GM12878 (cell line): ENCODE results near the gene CDKN2B-AS1. TPM values are rescaled to one million over a fixed set of nuclear protein-coding genes. Genes with fewer than 3 reads are reported as not detected.

Experiments used
- ATAC-seq: fragments of 200-7000 bp; cut with Tn5 transposase; 3 replicates; pipeline ENCODE4 v1.9.1; 2020; ENCODE audit warnings: mild to moderate bottlenecking, moderate library complexity
- BruUV-seq: library from RNA; stranded (reverse); fragments of 400-500 nt; replicated peaks from 2 replicates; lab custom pipeline; 2021; lab: Mats Ljungman, UMichigan
- CTCF ChIA-PET: fragments of 300-600 bp; sonication (Branson Sonifier 250); formaldehyde crosslinking; extraction: SDS; loops from one replicate; lab custom pipeline; 2021; ENCODE audit warnings: inconsistent platforms; lab: Yijun Ruan, JAX
- POLR2A ChIA-PET: fragments of 350-600 bp; formaldehyde crosslinking; extraction: SDS; loops from one replicate; lab custom pipeline; 2021; ENCODE audit warnings: inconsistent platforms; lab: Charles Lee
- RAD21 ChIA-PET: fragments of 300-600 bp; sonication (Branson Sonifier 250); formaldehyde crosslinking; loops from one replicate; lab custom pipeline; 2023; ENCODE audit warnings: antibody characterized with exemption; ENCODE audit not compliant: unreplicated experiment; lab: Charles Lee
- SMC1A ChIA-PET: fragments of 300-600 bp; sonication (Branson Sonifier 250); formaldehyde crosslinking; loops from one replicate; lab custom pipeline; 2023; ENCODE audit not compliant: unreplicated experiment, uncharacterized antibody; lab: Charles Lee
- DNase-seq: peaks from one replicate; pipeline ENCODE4 v3.0.0-alpha.2; 2011; ENCODE audit warnings: low read depth, low spot score
- FAIRE-seq: peaks from 3 replicates; lab custom pipeline; 2011; peaks lifted over from hg19 to GRCh38; lab: Jason Lieb, UNC
- H2AFZ ChIP-seq: 2 replicates; pipeline ENCODE4 v1.6.0; 2011; ENCODE audit warnings: low read depth, low read length, control low read depth; ENCODE audit not compliant: control insufficient read depth
- H3K27ac ChIP-seq: 2 replicates; pipeline ENCODE4 v1.5.1; 2011; ENCODE audit warnings: control low read depth; ENCODE audit not compliant: control insufficient read depth, insufficient read depth
- H3K27me3 ChIP-seq, 2 experiments: replicated peaks in 1 of 2; 2 replicates each; pipeline versions ENCODE4 v1.6.0 to v1.6.1; 2011; ENCODE audit warnings: low read length in 1 of 2; ENCODE audit not compliant: control insufficient read depth in 2 of 2, insufficient read depth in 2 of 2
- H3K36me3 ChIP-seq, 2 experiments: 2 replicates each; pipeline ENCODE4 v1.5.1; 2011; ENCODE audit warnings: low read length in 1 of 2; ENCODE audit not compliant: control insufficient read depth in 2 of 2, insufficient read depth in 2 of 2
- H3K4me1 ChIP-seq: 2 replicates; pipeline ENCODE4 v1.6.1; 2011; ENCODE audit warnings: mild to moderate bottlenecking, low read length, moderate library complexity, mixed read lengths; ENCODE audit not compliant: control insufficient read depth, insufficient read depth
- H3K4me2 ChIP-seq: 2 replicates; pipeline ENCODE4 v1.6.0; 2011; ENCODE audit warnings: control low read depth; ENCODE audit not compliant: control insufficient read depth, insufficient read depth
- H3K4me3 ChIP-seq: fragments of 200-600 bp; sonication (generic); 2 replicates; pipeline ENCODE4 v1.5.1; 2016
- H3K79me2 ChIP-seq: 2 replicates; pipeline ENCODE4 v1.6.0; 2011; ENCODE audit warnings: low read length; ENCODE audit not compliant: control insufficient read depth, insufficient read depth
- H3K9ac ChIP-seq: 2 replicates; pipeline ENCODE4 v1.8.0; 2011; ENCODE audit warnings: low read length, control low read depth, mixed read lengths; ENCODE audit not compliant: control insufficient read depth, insufficient read depth
- H3K9me3 ChIP-seq: replicated peaks from 3 replicates; pipeline ENCODE4 v1.5.1; 2011; ENCODE audit warnings: mild to moderate bottlenecking, low read length; ENCODE audit not compliant: control insufficient read depth, insufficient read depth
- H4K20me1 ChIP-seq: 2 replicates; pipeline ENCODE4 v1.6.0; 2011; ENCODE audit not compliant: control insufficient read depth, insufficient read depth
- ATF7 ChIP-seq: fragments of 450-650 bp; IDR thresholded peaks from 2 replicates; pipeline ENCODE4 v1.6.1; 2016; ENCODE audit warnings: low read depth, mild to moderate bottlenecking
- CEBPB ChIP-seq, 2 experiments: fragments of 150-350 bp in 1 of 2; IDR thresholded peaks; 2 replicates each; pipeline ENCODE4 v1.6.1; 2012 to 2014; ENCODE audit warnings: low read depth in 2 of 2, low read length in 2 of 2, borderline replicate concordance in 1 of 2, inconsistent platforms in 1 of 2
- EGR1 ChIP-seq, 2 experiments: IDR thresholded peaks; 1 replicate in 1 of 2; 2 replicates in 1 of 2; pipeline ENCODE4 v1.6.1; 2011 to 2012; ENCODE audit warnings: low read depth in 2 of 2, low read length in 2 of 2, borderline replicate concordance in 1 of 2, mild to moderate bottlenecking in 1 of 2, moderate library complexity in 1 of 2
- KLF5 ChIP-seq: fragments of 450-650 bp; IDR thresholded peaks from 2 replicates; pipeline ENCODE4 v1.6.1; 2014; ENCODE audit warnings: mild to moderate bottlenecking; ENCODE audit not compliant: partially characterized antibody
- NFXL1 ChIP-seq: fragments of 450-650 bp; IDR thresholded peaks from 2 replicates; pipeline ENCODE4 v1.6.1; 2017; ENCODE audit warnings: antibody characterized with exemption, mild to moderate bottlenecking, borderline replicate concordance
- NR2C1 ChIP-seq: fragments of 450-650 bp; IDR thresholded peaks from 2 replicates; pipeline ENCODE4 v1.6.1; 2017; ENCODE audit warnings: antibody characterized with exemption, mild to moderate bottlenecking, moderate library complexity
- NR2C2 ChIP-seq: IDR thresholded peaks from 2 replicates; pipeline ENCODE4 v1.6.1; 2011; ENCODE audit warnings: borderline replicate concordance, low read depth; ENCODE audit not compliant: control insufficient read depth, insufficient read length
- PML ChIP-seq: IDR thresholded peaks from 2 replicates; pipeline ENCODE4 v1.6.1; 2012; ENCODE audit warnings: low read length, inconsistent platforms
- POLR2AphosphoS5 ChIP-seq: IDR thresholded peaks from 2 replicates; pipeline ENCODE4 v1.6.1; 2011; ENCODE audit warnings: mild to moderate bottlenecking, low read length, inconsistent platforms
- RBBP5 ChIP-seq: fragments of 200-600 bp; sonication (generic); conservative IDR thresholded peaks from 2 replicates; pipeline ENCODE4 v1.6.1; 2016
- SMAD5 ChIP-seq: IDR thresholded peaks from 2 replicates; pipeline ENCODE4 v1.6.1; 2016; ENCODE audit warnings: antibody characterized with exemption, low read depth
- STAT3 ChIP-seq: IDR thresholded peaks from 2 replicates; pipeline ENCODE4 v1.6.1; 2011; ENCODE audit warnings: low read depth, low read length, improper control_type of control experiment
- SUZ12 ChIP-seq: fragments of 200-600 bp; sonication (generic); IDR thresholded peaks from one replicate; pipeline ENCODE4 v1.6.1; 2018; ENCODE audit warnings: antibody characterized with exemption, mild to moderate bottlenecking; ENCODE audit not compliant: unreplicated experiment
- TAF1 ChIP-seq: IDR thresholded peaks from 2 replicates; pipeline ENCODE4 v1.6.1; 2011; ENCODE audit warnings: mild to moderate bottlenecking, low read depth, low read length, borderline replicate concordance
- TBL1XR1 ChIP-seq: IDR thresholded peaks from 2 replicates; pipeline ENCODE4 v1.6.1; 2012; ENCODE audit warnings: low read depth, low read length, improper control_type of control experiment
- ZNF207 ChIP-seq: fragments of 450-650 bp; IDR thresholded peaks from 2 replicates; pipeline ENCODE4 v1.6.1; 2014; ENCODE audit warnings: antibody characterized with exemption, mild to moderate bottlenecking, borderline replicate concordance
- ZNF274 ChIP-seq: IDR thresholded peaks from one replicate; pipeline ENCODE4 v1.8.0; 2011; ENCODE audit not compliant: insufficient read length, insufficient read depth
- ZSCAN29 ChIP-seq: fragments of 450-650 bp; IDR thresholded peaks from 2 replicates; pipeline ENCODE4 v1.6.1; 2017; ENCODE audit warnings: mild to moderate bottlenecking, moderate library complexity
- in situ Hi-C: fragments of 300-500 bp; cut with MboI; formaldehyde crosslinking; loops from 9 replicates; pipeline ENCODE4 v1.14.3; 2018; ENCODE audit warnings: mixed read lengths
- intact Hi-C: fragments of 100-400 bp; cut with micrococcal nuclease; formaldehyde crosslinking; loops from one replicate; pipeline ENCODE4 v1.14.2; 2022; ENCODE audit not compliant: unreplicated experiment
- polyA plus RNA-seq, 11 experiments: library from polyadenylated mRNA; depleted of rRNA in 4 of 11; unstranded in 6 of 11; stranded (reverse) in 5 of 11; fragments of >200 nt; fragmentation: Nextera tagmentation in 4 of 11; fragmentation: Illumina TruSeq in 1 of 11; extraction: Ambion mirVana in 4 of 11; extraction: Trizol in 1 of 11; gene quantifications; 1 replicate in 1 of 11; 2 replicates in 10 of 11; pipeline versions ENCODE4 v1.2.1 to v1.2.3, GENCODE V29; 2011 to 2016; ENCODE audit warnings: inconsistent platforms in 2 of 11, missing spikeins in 2 of 11, low read depth in 1 of 11
- total RNA-seq, 4 experiments: library from RNA; depleted of rRNA in 3 of 4; stranded (reverse); fragments of >200 nt in 3 of 4; fragmentation: Illumina TruSeq in 1 of 4; extraction: Trizol in 1 of 4; gene quantifications; 2 replicates each; pipeline versions ENCODE4 v1.2.1 to v1.2.3, GENCODE V29; 2013 to 2021
- TF ChIP-seq, protein P1 (sequence below): fragments of 150-350 bp; IDR thresholded peaks from 2 replicates; pipeline ENCODE4 v1.6.1; 2014; ENCODE audit warnings: mild to moderate bottlenecking, low read depth, low read length

The CDKN2B-AS1 gene
- total and polyA plus RNA-seq, 10 of the 15 experiments (the other 5 are each of a cell fraction or from before 2014, with no cell fraction given): 0.22 to 2.2 (median 1.0) TPM; not detected in 1

GRCh38 chr9:22114956-22115355, 120.4 kb downstream of the CDKN2B-AS1 start:
- in situ Hi-C loops (loop anchor here (10.0 kb wide), 1 partner anchor 300 kb away; no protein-coding TSS in a partner anchor), intact Hi-C loops (no loop called here)
- peaks cover 0 to 12% of the 10 kb centered on the region in 2 experiments; a peak in 2 of 4 replicates for H3K27me3 ChIP-seq
- POLR2A ChIA-PET: no interaction called here
- SMC1A ChIA-PET: no interaction called here
- H3K36me3 ChIP-seq: no peaks in the 10 kb centered on the region
- H3K4me3 ChIP-seq: no peak overlapping the region
- TF ChIP-seq TBL1XR1 (no peak), SMAD5 (no peak), ZNF207 (no peak), KLF5 (no peak), NR2C1 (no peak), POLR2AphosphoS5 (no peak), TAF1 (no peak), NR2C2 (no peak), ZNF274 (no peak), PML (no peak), NFXL1 (no peak), CEBPB (IDR thresholded peaks at IDR 0.05; ENCODE audit: borderline replicate concordance in 1 of 2, low read depth in 2 of 2, low read length in 2 of 2) (no peak), SUZ12 (no peak), ZSCAN29 (no peak), ATF7 (no peak), EGR1 (IDR thresholded peaks at IDR 0.05; ENCODE audit: borderline replicate concordance in 1 of 2, low read depth in 2 of 2, low read length in 2 of 2) (no peak), RBBP5 (no peak), STAT3 (no peak)
- TF ChIP-seq, protein P1, sequence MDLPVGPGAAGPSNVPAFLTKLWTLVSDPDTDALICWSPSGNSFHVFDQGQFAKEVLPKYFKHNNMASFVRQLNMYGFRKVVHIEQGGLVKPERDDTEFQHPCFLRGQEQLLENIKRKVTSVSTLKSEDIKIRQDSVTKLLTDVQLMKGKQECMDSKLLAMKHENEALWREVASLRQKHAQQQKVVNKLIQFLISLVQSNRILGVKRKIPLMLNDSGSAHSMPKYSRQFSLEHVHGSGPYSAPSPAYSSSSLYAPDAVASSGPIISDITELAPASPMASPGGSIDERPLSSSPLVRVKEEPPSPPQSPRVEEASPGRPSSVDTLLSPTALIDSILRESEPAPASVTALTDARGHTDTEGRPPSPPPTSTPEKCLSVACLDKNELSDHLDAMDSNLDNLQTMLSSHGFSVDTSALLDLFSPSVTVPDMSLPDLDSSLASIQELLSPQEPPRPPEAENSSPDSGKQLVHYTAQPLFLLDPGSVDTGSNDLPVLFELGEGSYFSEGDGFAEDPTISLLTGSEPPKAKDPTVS: no peak
- no peak for ATAC-seq
- H2AFZ ChIP-seq: no peak overlapping the region
- CTCF ChIA-PET: interaction anchor here (1.1 kb wide), 1 partner anchor 124 kb away, joined by 3 read pairs; no protein-coding TSS in a partner anchor
- no peak overlapping the region for H3K27ac ChIP-seq
- H3K9ac ChIP-seq: no peak overlapping the region
- RAD21 ChIA-PET: no interaction called here
- FAIRE-seq: no peak
- DNase-seq: no peak
- no TSS peak for BruUV-seq
- H3K4me1 ChIP-seq: no peaks in the 10 kb centered on the region
- no peaks in the 10 kb centered on the region for H3K9me3 ChIP-seq
- no peak overlapping the region for H3K4me2 ChIP-seq
- H3K79me2 ChIP-seq: no peaks in the 10 kb centered on the region
- H4K20me1 ChIP-seq: no peaks in the 10 kb centered on the region
